Activated T-cell treated with anti-CD3 and anti-CD28 coated beads, Interleukin-2, amount 50 U/mL, for 72 hours (primary cell): ENCODE results near the gene XPO5. TPM values are rescaled to one million over a fixed set of nuclear protein-coding genes. Genes with fewer than 3 reads are reported as not detected.

ENCODE experiments used
- ATAC-seq, 2 donors: fragments of 150-1000 bp; cut with Tn5 transposase; replicated peaks in 1 of 2; 2 replicates each; pipeline ENCODE4 v1.10.0; 2021; ENCODE audit warnings: moderate library complexity in 2 of 2, mild to moderate bottlenecking in 1 of 2
- DNase-seq, 2 donors: peaks; one replicate each; pipeline ENCODE4 v3.0.0; 2021 to 2022; ENCODE audit warnings: mixed read lengths in 1 of 2
- H3K27ac Mint-ChIP-seq: one replicate; pipeline ENCODE4 v1.8.0; 2022; ENCODE audit warnings: mild to moderate bottlenecking, moderate library complexity, mixed read lengths
- H3K27me3 Mint-ChIP-seq: one replicate; pipeline ENCODE4 v1.8.0; 2022; ENCODE audit warnings: low read depth, mixed read lengths
- H3K36me3 Mint-ChIP-seq, 2 donors: one replicate each; pipeline ENCODE4 v1.8.0; 2022; ENCODE audit warnings: mixed read lengths in 2 of 2, mild to moderate bottlenecking in 1 of 2; ENCODE audit not compliant: insufficient read depth in 2 of 2
- H3K4me1 Mint-ChIP-seq: one replicate; pipeline ENCODE4 v1.8.0; 2022; ENCODE audit warnings: low read depth, mixed read lengths
- H3K4me3 Mint-ChIP-seq, 2 donors: one replicate each; pipeline ENCODE4 v1.8.0; 2022; ENCODE audit warnings: mild to moderate bottlenecking in 2 of 2, mixed read lengths in 2 of 2, moderate library complexity in 2 of 2
- H3K9me3 Mint-ChIP-seq, 2 donors: one replicate each; pipeline ENCODE4 v1.8.0; 2022; ENCODE audit warnings: mixed read lengths in 2 of 2
- total RNA-seq, 2 donors: library from RNA; stranded (reverse); gene quantifications; one replicate each; pipeline ENCODE4 v1.2.3, GENCODE V29; 2022

Gene XPO5
- 100 to 1,000 TPM; 104 to 150 TPM for total RNA-seq

- Mint-ChIP-seq H3K27me3 (no peaks in the 10 kb centered on the region), H3K4me1 (peaks cover 53% of the 10 kb centered on the region), H3K9me3 (no peaks in the 10 kb centered on the region), H3K27ac (peak within 1 kb of the TSS; percentile 95), H3K36me3 (peaks cover 19 to 36% of the 10 kb centered on the region in 2 donors), H3K4me3 (peak within 1 kb of the TSS; percentile 99)
- DNase-seq (peak; percentile 92 to 94), ATAC-seq (peak; percentile 91)
Measured at GRCh38 chr6:43575772-43576551, at the start of gene XPO5, which contains the start of gene POLH. TSS of gene XPO5 (minus strand) at chr6:43576038. CDS start at chr6:43575864, 174 bp downstream. TSS of gene POLH (plus strand) at chr6:43576185. CDS start at chr6:43582320, 6,135 bp downstream.

- peak overlapping the region; percentile 92 for H3K27ac Mint-ChIP-seq
- H3K9me3 Mint-ChIP-seq: no peaks in the 10 kb centered on the region
Measured at GRCh38 chr6:43625393-43625992, 49.7 kb upstream of the XPO5 start.

GRCh38 chr6:43624786-43625288 lies 49.0 kb upstream of the XPO5 start:
- DNase-seq: no peak
- Mint-ChIP-seq H3K36me3 (peaks cover 27 to 36% of the 10 kb centered on the region in 2 donors), H3K27ac (peak overlapping the region; percentile 65), H3K9me3 (no peaks in the 10 kb centered on the region), H3K27me3 (no peaks in the 10 kb centered on the region), H3K4me1 (peaks cover 29% of the 10 kb centered on the region), H3K4me3 (no peak overlapping the region)
- ATAC-seq: no peak

More at GRCh38 chr6:43625393-43625992, 49.7 kb upstream of the XPO5 start:
- H3K36me3 Mint-ChIP-seq: peaks cover 27 to 36% of the 10 kb centered on the region in 2 donors
- DNase-seq: no peak
- no peak overlapping the region for H3K4me3 Mint-ChIP-seq
- H3K4me1 Mint-ChIP-seq: peaks cover 36% of the 10 kb centered on the region
- ATAC-seq: no peak
- no peaks in the 10 kb centered on the region for H3K27me3 Mint-ChIP-seq

DNA sequence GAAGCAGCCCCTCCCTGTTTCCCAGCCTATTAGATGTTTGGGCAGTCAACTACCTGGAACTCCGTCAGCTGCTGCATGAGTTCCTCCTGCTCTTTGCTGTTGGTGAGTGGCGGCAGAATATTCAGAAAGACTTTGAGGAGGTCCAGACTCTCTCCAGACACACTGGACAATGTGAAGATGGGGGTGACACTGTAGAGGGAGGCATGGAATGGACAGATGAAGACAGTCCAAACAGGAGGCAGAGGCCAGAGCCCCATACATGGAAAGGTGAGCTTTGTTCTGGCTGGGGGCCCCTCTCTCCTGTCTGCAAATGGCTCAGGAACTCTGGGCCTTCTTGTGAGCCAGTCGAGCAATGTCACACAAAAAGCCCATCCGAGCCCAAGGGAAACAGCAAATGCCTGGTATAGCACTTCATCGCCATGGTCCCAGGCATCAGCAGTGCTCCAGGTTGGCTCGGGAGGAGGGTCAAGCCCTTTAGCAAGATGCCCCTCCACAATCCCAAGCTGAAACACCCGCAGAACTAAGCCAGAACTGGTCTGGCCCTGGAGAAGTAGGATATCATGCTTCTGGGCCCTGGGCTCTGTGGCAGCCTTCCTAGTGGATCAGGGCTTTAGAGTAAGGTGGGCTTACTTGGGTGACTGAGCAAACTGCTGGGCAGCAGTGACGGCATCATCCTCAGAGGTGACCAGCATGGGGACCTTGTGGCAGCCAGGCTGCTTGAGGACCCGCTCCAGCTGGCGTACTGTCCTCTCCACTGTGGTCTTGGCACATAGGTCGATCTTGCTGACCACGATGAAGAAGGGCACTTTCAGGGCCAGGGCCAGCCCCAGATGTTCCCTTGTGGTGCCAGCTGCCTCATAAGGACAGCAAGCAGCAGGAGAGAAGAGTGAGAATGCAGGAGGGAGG lies 48.3 kb upstream of the XPO5 start:
- Mint-ChIP-seq H3K36me3 (peaks cover 27 to 38% of the 10 kb centered on the region in 2 donors), H3K27ac (peak overlapping the region; percentile 25), H3K9me3 (no peaks in the 10 kb centered on the region), H3K4me3 (no peak overlapping the region), H3K4me1 (peaks cover 28% of the 10 kb centered on the region), H3K27me3 (no peaks in the 10 kb centered on the region)
- DNase-seq (no peak), ATAC-seq (no peak)

- H3K4me1 Mint-ChIP-seq: peaks cover 18% of the 10 kb centered on the region
- H3K4me3 Mint-ChIP-seq: no peak overlapping the region
- H3K9me3 Mint-ChIP-seq: no peaks in the 10 kb centered on the region
- peaks cover 23 to 34% of the 10 kb centered on the region in 2 donors for H3K36me3 Mint-ChIP-seq
- ATAC-seq (no peak), DNase-seq (no peak)
- H3K27me3 Mint-ChIP-seq: no peaks in the 10 kb centered on the region
- peak overlapping the region; percentile 52 for H3K27ac Mint-ChIP-seq
Measured at GRCh38 chr6:43622541-43622940, 46.7 kb upstream of the XPO5 start.

DNA sequence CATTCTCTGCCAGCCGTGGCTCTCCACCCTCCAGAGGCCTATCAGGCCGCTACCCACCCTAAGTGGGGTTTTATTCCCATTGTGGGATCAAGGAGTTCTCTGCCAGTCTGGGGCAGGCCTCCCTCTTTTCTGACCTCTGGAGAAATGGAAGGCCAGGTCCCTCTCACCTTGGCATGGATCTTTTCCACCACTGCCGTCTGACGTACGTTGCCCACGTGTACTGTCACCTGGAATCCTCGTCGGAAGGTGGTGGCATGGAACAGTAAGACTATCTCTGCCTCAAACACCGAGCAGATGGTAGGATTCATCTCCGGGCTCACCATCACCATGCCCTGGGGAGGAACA lies 46.0 kb upstream of the XPO5 start:
- ATAC-seq: peak in 1 of 2 donors; percentile 1
- DNase-seq: no peak
- Mint-ChIP-seq H3K27me3 (no peaks in the 10 kb centered on the region), H3K4me3 (no peak overlapping the region), H3K27ac (peak overlapping the region; percentile 52), H3K36me3 (peaks cover 19 to 33% of the 10 kb centered on the region in 2 donors), H3K4me1 (peaks cover 10% of the 10 kb centered on the region), H3K9me3 (no peaks in the 10 kb centered on the region)

DNA sequence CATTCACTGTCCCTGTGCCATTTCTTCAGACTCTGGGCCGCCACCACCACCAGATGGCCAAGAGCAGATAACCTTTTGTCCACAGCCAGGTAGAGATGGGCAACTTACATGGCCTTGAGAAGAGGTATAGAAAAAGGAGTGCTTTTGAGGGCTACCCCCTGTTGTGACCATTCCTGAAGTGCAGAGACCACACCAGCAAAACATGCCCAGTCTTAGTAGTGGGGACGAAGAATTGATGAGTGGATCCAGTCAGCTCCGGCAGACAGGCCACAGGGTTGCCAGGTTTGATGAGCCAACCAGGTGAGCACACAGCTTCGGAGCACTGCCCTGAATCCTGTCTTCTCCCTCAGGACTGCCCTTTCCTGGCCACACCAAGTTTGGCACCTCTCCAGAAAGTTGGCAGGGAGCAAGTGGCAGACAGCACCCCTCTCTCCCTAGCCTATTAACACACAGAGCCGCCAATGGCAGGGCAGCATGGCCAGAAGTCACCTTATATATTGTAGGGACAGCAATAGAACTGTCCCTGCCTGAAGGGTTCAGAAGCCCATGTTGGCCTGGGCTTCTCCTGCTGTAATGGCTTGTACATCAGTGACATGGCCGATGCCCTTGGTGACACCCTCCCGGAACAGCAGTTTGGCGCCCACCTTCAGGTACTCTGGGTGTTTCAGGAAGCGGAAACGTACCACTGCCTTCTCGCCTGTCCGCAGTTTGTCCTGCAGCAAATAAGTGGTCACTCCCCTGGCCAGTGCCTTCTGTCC lies 45.4 kb upstream of the XPO5 start:
- Mint-ChIP-seq H3K4me3 (no peak overlapping the region), H3K9me3 (no peaks in the 10 kb centered on the region), H3K36me3 (peaks cover 16 to 28% of the 10 kb centered on the region in 2 donors), H3K4me1 (peaks cover 5% of the 10 kb centered on the region), H3K27ac (peak overlapping the region; percentile 38), H3K27me3 (no peaks in the 10 kb centered on the region)
- ATAC-seq: peak; percentile 12 to 14
- no peak for DNase-seq

GRCh38 chr6:43616725-43617472 lies 41.1 kb upstream of the XPO5 start:
- Mint-ChIP-seq H3K4me1 (no peaks in the 10 kb centered on the region), H3K36me3 (peaks cover 2 to 15% of the 10 kb centered on the region in 2 donors), H3K4me3 (no peak overlapping the region), H3K9me3 (no peaks in the 10 kb centered on the region), H3K27ac (peak overlapping the region; percentile 77), H3K27me3 (no peaks in the 10 kb centered on the region)
- DNase-seq (no peak), ATAC-seq (no peak)

DNA sequence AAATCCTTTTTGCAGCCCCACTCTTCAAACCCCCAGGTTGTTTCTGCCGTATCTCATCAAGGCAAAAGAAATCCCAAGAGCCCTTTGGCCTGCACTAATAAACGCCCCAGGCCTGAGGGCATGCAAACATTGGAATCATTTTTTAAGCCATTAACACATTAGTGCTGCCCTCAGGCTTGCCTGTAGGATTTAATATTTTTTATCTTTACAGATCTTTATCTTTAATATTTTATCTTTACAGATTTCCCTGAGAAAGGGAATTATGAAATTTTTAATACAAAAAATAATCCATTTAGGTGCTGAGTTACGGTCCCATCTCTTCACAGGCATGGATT lies 38.5 kb upstream of the XPO5 start:
- Mint-ChIP-seq H3K9me3 (no peaks in the 10 kb centered on the region), H3K27ac (no peak overlapping the region), H3K4me1 (no peaks in the 10 kb centered on the region), H3K36me3 (peaks cover 7 to 20% of the 10 kb centered on the region in 2 donors), H3K4me3 (no peak overlapping the region), H3K27me3 (no peaks in the 10 kb centered on the region)
- ATAC-seq (no peak), DNase-seq (no peak)

DNA sequence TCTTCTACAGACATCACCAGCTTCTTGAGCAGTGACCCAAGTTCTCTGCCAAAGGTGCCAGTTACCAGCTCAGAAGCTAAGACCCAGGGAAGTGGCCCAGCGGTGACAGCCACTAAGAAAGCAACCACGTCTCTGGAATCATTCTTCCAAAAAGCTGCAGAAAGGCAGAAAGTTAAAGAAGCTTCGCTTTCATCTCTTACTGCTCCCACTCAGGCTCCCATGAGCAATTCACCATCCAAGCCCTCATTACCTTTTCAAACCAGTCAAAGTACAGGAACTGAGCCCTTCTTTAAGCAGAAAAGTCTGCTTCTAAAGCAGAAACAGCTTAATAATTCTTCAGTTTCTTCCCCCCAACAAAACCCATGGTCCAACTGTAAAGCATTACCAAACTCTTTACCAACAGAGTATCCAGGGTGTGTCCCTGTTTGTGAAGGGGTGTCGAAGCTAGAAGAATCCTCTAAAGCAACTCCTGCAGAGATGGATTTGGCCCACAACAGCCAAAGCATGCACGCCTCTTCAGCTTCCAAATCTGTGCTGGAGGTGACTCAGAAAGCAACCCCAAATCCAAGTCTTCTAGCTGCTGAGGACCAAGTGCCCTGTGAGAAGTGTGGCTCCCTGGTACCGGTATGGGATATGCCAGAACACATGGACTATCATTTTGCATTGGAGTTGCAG lies 38.0 kb upstream of the XPO5 start:
- Mint-ChIP-seq H3K9me3 (no peaks in the 10 kb centered on the region), H3K36me3 (peaks cover 7 to 19% of the 10 kb centered on the region in 2 donors), H3K27ac (peak overlapping the region; percentile 2), H3K4me3 (no peak overlapping the region), H3K27me3 (no peaks in the 10 kb centered on the region), H3K4me1 (no peaks in the 10 kb centered on the region)
- ATAC-seq (no peak), DNase-seq (no peak)

- Mint-ChIP-seq H3K36me3 (peaks cover 11 to 26% of the 10 kb centered on the region in 2 donors), H3K27ac (peak overlapping the region; percentile 56), H3K27me3 (no peaks in the 10 kb centered on the region), H3K4me1 (peaks cover 4% of the 10 kb centered on the region), H3K9me3 (no peaks in the 10 kb centered on the region), H3K4me3 (no peak overlapping the region)
- ATAC-seq: no peak
- no peak for DNase-seq
Measured at GRCh38 chr6:43610431-43610830, 34.6 kb upstream of the XPO5 start.
